ENCODE results near the gene ARVCF.

DNA sequence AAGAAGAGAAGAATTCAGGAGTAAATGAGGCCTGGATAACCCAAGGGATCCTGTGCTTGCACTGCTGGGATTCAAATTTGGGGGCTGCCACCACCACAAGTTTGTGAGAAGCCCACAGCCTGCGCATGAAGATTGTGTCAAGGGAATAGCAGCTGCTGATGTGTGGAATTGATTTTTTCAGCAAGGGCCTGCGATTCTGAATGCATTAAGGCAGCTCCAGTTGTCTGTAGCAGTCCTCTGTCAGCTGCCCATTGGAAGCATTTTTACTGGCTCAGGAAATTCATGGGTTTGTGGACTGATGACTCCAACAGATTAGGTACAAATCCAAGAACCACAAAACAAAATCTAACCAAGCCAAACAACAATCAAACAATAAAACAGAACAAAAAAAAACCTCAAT lies 14.0 kb downstream of the ARVCF start:
- TF ChIP-seq, protein P1, sequence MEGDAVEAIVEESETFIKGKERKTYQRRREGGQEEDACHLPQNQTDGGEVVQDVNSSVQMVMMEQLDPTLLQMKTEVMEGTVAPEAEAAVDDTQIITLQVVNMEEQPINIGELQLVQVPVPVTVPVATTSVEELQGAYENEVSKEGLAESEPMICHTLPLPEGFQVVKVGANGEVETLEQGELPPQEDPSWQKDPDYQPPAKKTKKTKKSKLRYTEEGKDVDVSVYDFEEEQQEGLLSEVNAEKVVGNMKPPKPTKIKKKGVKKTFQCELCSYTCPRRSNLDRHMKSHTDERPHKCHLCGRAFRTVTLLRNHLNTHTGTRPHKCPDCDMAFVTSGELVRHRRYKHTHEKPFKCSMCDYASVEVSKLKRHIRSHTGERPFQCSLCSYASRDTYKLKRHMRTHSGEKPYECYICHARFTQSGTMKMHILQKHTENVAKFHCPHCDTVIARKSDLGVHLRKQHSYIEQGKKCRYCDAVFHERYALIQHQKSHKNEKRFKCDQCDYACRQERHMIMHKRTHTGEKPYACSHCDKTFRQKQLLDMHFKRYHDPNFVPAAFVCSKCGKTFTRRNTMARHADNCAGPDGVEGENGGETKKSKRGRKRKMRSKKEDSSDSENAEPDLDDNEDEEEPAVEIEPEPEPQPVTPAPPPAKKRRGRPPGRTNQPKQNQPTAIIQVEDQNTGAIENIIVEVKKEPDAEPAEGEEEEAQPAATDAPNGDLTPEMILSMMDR (IDR thresholded peaks at IDR 0.05) = no peak
- TF ChIP-seq POLR2A (IDR thresholded peaks at IDR 0.05) = no peak
